ENCODE measurements around the gene DLG2.
A peak's percentile ranks its signal among the peaks of the same experiment; 100 is the strongest.

DLG2 gene

DNA sequence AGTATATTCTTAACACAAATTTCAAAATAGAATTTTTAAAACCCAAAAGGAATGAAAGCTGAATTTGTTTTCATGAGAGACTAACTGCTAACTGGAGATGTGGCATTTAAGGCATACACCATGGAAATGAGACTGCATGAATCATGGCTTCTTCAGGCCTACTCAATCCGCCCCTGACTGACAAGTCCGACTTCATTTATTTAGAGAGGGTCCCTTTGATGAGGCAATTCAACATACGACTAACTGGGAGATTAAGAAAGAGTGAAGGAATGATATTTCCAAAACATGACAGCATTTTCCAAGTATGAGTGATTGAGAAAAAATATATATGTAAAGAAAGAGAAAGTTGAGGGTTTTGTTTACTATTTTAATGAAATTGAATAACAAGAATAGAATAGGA is 720.1 kb downstream of the DLG2 start:
- TF ChIP-seq, protein P1, sequence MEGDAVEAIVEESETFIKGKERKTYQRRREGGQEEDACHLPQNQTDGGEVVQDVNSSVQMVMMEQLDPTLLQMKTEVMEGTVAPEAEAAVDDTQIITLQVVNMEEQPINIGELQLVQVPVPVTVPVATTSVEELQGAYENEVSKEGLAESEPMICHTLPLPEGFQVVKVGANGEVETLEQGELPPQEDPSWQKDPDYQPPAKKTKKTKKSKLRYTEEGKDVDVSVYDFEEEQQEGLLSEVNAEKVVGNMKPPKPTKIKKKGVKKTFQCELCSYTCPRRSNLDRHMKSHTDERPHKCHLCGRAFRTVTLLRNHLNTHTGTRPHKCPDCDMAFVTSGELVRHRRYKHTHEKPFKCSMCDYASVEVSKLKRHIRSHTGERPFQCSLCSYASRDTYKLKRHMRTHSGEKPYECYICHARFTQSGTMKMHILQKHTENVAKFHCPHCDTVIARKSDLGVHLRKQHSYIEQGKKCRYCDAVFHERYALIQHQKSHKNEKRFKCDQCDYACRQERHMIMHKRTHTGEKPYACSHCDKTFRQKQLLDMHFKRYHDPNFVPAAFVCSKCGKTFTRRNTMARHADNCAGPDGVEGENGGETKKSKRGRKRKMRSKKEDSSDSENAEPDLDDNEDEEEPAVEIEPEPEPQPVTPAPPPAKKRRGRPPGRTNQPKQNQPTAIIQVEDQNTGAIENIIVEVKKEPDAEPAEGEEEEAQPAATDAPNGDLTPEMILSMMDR (conservative IDR thresholded peaks at IDR 0.05; ENCODE audit: low read depth, low read length) = no peak
- peak; percentile 79 for DNase-seq (ENCODE audit: low read depth)
- H3K4me3 ChIP-seq (ENCODE audit: low read depth, low read length) = no peak overlapping the region

DNA sequence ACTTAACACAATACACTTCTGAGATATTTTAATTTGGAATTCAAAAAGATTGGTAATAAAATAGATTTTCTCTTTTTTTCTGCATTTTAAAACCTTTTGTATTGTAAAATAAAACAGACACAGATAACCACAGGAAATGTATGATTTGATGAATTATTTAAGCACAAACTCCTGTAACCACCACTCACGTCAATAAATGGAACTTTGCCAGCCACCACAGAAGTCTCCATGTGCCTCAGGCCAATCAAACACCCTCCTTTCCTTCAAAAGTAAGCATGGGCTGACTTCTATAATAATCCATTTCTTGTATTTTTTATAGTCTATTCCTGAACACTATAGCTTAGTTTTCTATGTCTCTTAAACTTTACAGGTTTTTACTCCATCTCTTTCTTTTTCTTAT is 721.7 kb downstream of the DLG2 start:
- TF ChIP-seq, protein P1 (conservative IDR thresholded peaks at IDR 0.05; ENCODE audit: low read depth, low read length) = no peak
- DNase-seq (ENCODE audit: low read depth) = peak; percentile 69
- no peak overlapping the region for H3K4me3 ChIP-seq (ENCODE audit: low read depth, low read length)

- TF ChIP-seq, protein P1 (conservative IDR thresholded peaks at IDR 0.05; ENCODE audit: low read depth, low read length) = no peak
- no peak overlapping the region for H3K4me3 ChIP-seq (ENCODE audit: low read depth, low read length)
- no peak for DNase-seq (ENCODE audit: low read depth)
Measured at GRCh38 chr11:84902445-84902844, 724.7 kb downstream of the DLG2 start.

GRCh38 chr11:84901991-84902390 is 725.2 kb downstream of the DLG2 start:
- TF ChIP-seq, protein P1 (conservative IDR thresholded peaks at IDR 0.05; ENCODE audit: low read depth, low read length) = no peak
- no peak overlapping the region for H3K4me3 ChIP-seq (ENCODE audit: low read depth, low read length)
- DNase-seq (ENCODE audit: low read depth) = peak; percentile 62

- TF ChIP-seq, protein P1 (conservative IDR thresholded peaks at IDR 0.05; ENCODE audit: low read depth, low read length) = peak; percentile 53
- DNase-seq (ENCODE audit: low read depth) = peak; percentile 50
- H3K4me3 ChIP-seq (ENCODE audit: low read depth, low read length) = no peak overlapping the region
Measured at GRCh38 chr11:84899740-84900139, 727.4 kb downstream of the DLG2 start.

DNA sequence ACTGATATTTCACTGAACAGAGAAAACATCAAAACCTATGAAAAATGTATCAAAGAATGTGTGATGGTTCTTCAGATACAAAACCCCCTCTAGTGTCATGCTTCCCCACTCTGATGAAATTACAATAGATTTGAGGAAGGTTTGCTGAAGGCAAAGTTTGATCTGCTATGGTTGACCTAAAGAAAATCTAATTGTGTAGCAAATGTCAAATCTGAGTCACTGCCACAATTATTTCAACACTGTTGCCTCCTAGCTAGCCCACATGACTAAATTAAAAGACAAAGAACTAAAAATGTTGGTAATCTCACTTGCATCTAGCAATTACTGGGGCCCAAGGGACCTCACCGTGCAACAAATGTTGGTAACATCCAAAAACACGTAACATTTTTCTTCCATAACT is 728.0 kb downstream of the DLG2 start:
- DNase-seq (ENCODE audit: low read depth) = peak; percentile 14
- TF ChIP-seq, protein P1 (conservative IDR thresholded peaks at IDR 0.05; ENCODE audit: low read depth, low read length) = no peak
- H3K4me3 ChIP-seq (ENCODE audit: low read depth, low read length) = no peak overlapping the region

DNA sequence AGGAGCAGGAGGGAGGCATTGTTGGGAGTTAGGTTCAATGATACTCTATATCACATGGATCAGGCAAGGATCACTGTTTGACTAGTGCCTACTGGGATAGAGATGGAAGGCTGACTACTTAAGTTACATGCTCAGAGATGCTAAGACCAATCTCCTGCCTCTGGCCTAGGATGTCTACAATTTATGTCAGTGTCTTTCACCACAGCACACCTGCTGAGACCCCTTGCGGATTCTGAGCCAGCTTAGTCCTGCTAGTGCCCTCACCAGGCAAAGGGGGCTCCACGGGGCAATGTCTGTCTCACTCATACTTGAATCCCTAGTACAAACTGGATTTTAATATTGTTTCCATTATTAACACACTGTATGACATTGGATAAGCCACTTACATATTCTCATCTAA is 732.5 kb downstream of the DLG2 start:
- H3K4me3 ChIP-seq (ENCODE audit: low read depth, low read length) = no peak overlapping the region
- TF ChIP-seq, protein P1 (conservative IDR thresholded peaks at IDR 0.05; ENCODE audit: low read depth, low read length) = no peak
- DNase-seq (ENCODE audit: low read depth) = no peak

Data from choroid plexus epithelial cell (primary cell).